Epithelial cell of proximal tubule (primary cell): ENCODE results near the gene DOCK9. TPM values are rescaled to one million over a fixed set of nuclear protein-coding genes. Genes with fewer than 3 reads are reported as not detected.

Source experiments
- DNase-seq: peaks from one replicate; pipeline ENCODE4 v3.0.0-alpha.2; 2011; ENCODE audit warnings: low read depth
- H3K4me3 ChIP-seq: 2 replicates; pipeline ENCODE4 v1.5.1; 2011; ENCODE audit warnings: low read depth, mild to moderate bottlenecking, low read length
- total RNA-seq: library from RNA; depleted of rRNA; stranded (reverse); fragments of >200 nt; gene quantifications from 2 replicates; pipeline ENCODE4 v1.2.3, GENCODE V29; 2015
- TF ChIP-seq, protein P1 (sequence below): conservative IDR thresholded peaks from 2 replicates; pipeline ENCODE4 v1.5.1; 2012; ENCODE audit warnings: low read depth, mild to moderate bottlenecking, low read length

DOCK9 gene
- total RNA-seq, 1 donor from 2014 or later = 37.6 TPM

DNA sequence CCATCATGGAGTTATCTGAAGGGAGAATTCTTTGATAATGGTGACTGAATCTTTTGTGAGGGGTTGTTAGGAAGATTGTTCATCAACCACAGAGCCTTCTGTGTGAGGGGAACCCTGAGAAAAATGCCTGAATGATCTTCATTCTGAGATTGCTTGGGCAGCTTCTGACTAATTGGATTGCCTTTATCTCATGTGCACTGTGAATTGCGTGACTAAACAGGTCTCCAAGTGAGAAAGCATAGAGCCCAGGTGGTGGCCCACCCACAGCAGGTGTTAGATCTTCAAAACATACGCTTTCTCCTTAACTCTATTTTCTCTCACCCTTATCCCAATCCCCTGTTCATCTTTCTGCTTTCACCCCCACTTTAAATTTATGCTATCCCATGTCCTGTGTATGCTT, 58.3 kb downstream of the DOCK9 start:
- TF ChIP-seq, protein P1, sequence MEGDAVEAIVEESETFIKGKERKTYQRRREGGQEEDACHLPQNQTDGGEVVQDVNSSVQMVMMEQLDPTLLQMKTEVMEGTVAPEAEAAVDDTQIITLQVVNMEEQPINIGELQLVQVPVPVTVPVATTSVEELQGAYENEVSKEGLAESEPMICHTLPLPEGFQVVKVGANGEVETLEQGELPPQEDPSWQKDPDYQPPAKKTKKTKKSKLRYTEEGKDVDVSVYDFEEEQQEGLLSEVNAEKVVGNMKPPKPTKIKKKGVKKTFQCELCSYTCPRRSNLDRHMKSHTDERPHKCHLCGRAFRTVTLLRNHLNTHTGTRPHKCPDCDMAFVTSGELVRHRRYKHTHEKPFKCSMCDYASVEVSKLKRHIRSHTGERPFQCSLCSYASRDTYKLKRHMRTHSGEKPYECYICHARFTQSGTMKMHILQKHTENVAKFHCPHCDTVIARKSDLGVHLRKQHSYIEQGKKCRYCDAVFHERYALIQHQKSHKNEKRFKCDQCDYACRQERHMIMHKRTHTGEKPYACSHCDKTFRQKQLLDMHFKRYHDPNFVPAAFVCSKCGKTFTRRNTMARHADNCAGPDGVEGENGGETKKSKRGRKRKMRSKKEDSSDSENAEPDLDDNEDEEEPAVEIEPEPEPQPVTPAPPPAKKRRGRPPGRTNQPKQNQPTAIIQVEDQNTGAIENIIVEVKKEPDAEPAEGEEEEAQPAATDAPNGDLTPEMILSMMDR = no peak
- no peak for DNase-seq
- no peak overlapping the region for H3K4me3 ChIP-seq

DNA sequence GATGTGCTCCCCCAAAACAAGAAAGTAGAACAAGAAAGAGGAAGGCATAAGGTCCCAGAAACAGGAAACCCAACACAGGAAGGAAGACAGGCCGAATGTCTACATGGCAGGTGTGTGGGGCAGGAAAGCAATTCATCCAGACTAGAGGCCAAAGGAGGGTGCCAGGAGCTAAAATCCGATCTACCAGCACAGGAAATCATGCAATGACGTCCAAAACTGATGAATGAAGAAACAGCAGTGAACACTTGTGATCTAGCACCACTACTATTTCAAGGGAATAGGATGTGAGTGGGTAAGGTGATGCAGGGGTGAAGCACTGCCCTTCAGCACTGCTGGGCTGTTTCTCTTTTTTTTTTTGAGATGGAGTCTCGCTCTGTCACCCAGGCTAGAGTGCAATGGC, 59.1 kb downstream of the DOCK9 start:
- H3K4me3 ChIP-seq = no peak overlapping the region
- no peak for DNase-seq
- TF ChIP-seq, protein P1 = no peak

DNA sequence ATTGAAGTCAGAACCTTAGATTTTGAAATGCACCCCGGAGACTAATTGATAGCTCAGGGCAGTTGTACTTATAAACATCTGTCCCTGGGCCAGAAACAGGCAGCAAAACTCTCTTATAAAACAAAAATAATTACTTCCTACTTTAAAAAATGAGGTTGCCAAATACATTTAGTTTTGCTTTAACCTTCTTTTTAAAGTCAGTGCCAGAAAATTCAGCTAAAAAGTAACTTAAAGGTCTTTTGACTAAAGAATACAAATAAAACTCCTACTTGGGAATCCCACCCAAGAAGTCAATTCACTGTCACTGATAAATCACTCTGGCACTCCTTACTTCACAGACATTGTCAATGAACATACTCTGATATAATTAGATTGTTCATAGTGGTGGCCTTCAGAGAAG, 60.7 kb downstream of the DOCK9 start:
- no peak for DNase-seq
- H3K4me3 ChIP-seq = no peak overlapping the region
- TF ChIP-seq, protein P1 = no peak

DNA sequence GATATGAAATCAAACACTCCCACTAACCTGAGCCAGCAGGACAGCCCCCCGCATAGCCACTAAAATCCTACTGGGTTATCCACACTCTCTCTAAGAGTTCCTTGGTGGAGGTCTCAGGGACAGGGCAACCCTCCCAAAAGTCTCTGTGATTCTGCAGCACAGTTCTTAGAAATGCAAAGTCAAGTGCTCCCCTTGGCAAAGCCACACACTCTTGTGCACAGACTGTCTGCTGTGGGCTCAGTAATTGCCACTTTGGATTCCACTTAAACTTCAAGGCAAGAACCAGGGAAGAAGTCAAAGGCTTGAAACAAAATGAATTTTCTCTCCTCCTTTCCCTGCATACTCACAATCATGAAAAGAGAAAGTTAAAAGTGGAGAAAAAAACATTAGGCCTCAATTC, 61.5 kb downstream of the DOCK9 start:
- TF ChIP-seq, protein P1 = no peak
- DNase-seq = no peak
- H3K4me3 ChIP-seq = no peak overlapping the region

DNA sequence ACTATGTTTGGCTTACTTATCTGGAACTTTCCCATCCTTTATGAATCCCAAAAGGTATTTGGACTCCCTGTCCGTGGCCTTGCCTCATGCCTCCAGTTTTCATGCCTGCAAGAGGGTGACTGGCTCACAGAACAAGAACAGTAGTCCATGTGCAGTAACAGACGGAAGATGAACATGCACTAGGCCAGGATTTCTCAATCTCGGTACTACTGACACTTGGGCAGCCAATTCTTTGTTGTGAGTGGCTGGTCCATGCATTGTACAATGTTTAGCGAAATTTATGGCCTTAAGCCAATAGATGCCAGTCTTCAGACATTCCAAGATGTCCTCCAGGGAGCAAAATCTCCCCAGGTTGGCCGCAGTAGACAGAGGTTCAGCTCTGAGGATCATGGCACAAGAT, 61.9 kb downstream of the DOCK9 start:
- TF ChIP-seq, protein P1 = no peak
- no peak for DNase-seq
- H3K4me3 ChIP-seq = no peak overlapping the region

DNA sequence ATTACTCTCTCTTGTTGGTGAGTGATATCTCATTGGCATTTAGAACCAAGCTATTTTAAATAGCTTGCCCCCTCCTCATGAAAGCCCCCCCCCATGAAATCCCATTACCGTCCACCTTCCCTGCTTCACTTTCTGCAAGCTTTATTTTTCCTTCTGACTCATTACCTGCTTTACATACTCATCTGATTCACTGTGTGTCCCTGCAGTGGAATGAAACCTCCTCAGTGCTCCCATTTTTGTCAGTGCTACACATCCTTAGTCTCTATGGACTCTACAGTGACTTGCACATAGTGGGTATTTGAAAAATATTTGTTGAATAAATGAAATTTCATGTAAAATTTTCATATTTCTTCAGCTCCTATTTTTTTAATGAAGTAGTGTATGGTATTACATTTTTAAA, 62.3 kb downstream of the DOCK9 start:
- no peak overlapping the region for H3K4me3 ChIP-seq
- no peak for DNase-seq
- TF ChIP-seq, protein P1 = no peak

DNA sequence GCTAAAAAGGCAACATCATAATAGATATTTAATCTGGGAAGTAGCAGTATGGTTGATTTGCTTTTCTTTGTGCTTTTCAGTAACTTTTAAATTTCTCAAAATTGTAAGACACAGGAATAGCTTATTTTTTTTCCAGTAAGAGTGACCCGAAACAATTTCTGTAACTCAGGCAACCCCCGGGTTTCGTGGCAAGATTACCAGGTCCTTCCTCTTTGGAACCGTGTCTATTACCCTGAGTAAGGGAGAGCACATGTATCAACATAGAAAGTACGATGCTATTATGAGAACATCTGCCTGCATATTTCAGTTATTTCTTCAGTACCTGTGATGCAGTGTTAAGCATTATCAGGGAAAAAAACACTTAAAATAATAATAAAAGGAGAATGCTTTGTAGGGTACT, 64.1 kb downstream of the DOCK9 start:
- DNase-seq = no peak
- no peak overlapping the region for H3K4me3 ChIP-seq

More for the DNA sequence above, 64.1 kb downstream of the DOCK9 start:
- TF ChIP-seq, protein P1 = no peak
